Panc1 (cell line): ENCODE results near the gene LRRK1.

Experiments
- POLR2AphosphoS5 ChIP-seq: IDR thresholded peaks from 2 replicates; pipeline ENCODE4 v1.6.1; 2012; ENCODE audit warnings: mild to moderate bottlenecking, low read depth, low read length, moderate library complexity
- SIN3A ChIP-seq: IDR thresholded peaks from 2 replicates; pipeline ENCODE4 v1.6.1; 2012; ENCODE audit warnings: low read depth, mild to moderate bottlenecking, low read length, moderate library complexity, borderline replicate concordance; ENCODE audit not compliant: insufficient read depth

GRCh38 chr15:101020451-101020850, 101.3 kb downstream of the LRRK1 start:
- TF ChIP-seq SIN3A (no peak), POLR2AphosphoS5 (no peak)
